ENCODE data around the gene EFHD1. TPM values are rescaled to one million over a fixed set of nuclear protein-coding genes. Genes with fewer than 3 reads are reported as not detected.

EFHD1 gene
- total RNA-seq, 1 donor from 2014 or later, result 0.16 TPM

DNA sequence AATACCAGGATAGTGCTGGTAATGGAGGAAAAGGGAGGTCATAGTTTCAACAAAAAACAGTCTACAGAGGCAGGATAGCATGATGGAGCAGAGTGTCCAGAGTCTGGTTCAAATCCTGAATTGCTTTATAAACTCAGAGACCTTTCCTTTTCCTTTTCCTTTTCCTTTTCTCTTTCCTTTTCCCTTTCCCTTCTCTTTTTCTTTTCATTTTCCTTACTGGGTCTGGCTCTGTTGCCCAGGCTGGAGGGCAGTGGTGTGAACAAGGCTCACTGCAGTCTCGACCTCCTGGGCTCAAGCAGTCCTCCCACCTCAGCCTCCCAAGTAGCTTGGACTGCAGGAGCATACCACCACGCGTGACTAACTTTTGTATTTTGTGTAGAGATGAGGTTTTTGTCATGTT lies 95.4 kb downstream of the EFHD1 start:
- Mint-ChIP-seq H3K4me1 (ENCODE audit: low read depth) (peaks cover 7% of the 10 kb centered on the region), H3K4me3 (ENCODE audit: low read depth) (no peak overlapping the region), H3K36me3 (ENCODE audit: low read depth) (peaks cover 48% of the 10 kb centered on the region), H3K9me3 (no peaks in the 10 kb centered on the region), H3K27ac (no peak overlapping the region), H3K27me3 (ENCODE audit: low read depth) (no peaks in the 10 kb centered on the region)
- intact Hi-C loops (cut with micrococcal nuclease), result no loop called here
- DNase-seq (ENCODE audit: low spot score), result no peak

GRCh38 chr2:232731470-232731869 lies 98.1 kb downstream of the EFHD1 start:
- Mint-ChIP-seq H3K4me1 (ENCODE audit: low read depth) (peaks cover 7% of the 10 kb centered on the region), H3K27me3 (ENCODE audit: low read depth) (no peaks in the 10 kb centered on the region)

More at GRCh38 chr2:232731470-232731869, 98.1 kb downstream of the EFHD1 start:
- H3K27ac Mint-ChIP-seq, result no peak overlapping the region
- H3K36me3 Mint-ChIP-seq (ENCODE audit: low read depth), result peaks cover 44% of the 10 kb centered on the region
- intact Hi-C loops (cut with micrococcal nuclease), result no loop called here
- no peak for DNase-seq (ENCODE audit: low spot score)
- H3K4me3 Mint-ChIP-seq (ENCODE audit: low read depth), result no peak overlapping the region
- H3K9me3 Mint-ChIP-seq, result no peaks in the 10 kb centered on the region

Other genes starting within 250 kb of the EFHD1 start
- not detected in 2 replicates for gene ALPG, start 226.8 kb upstream of the EFHD1 start, total RNA-seq
- gene ALPI, start 177.5 kb upstream of the EFHD1 start, total RNA-seq, result not detected in 2 replicates
- gene ECEL1, start 145.8 kb upstream of the EFHD1 start, total RNA-seq, result 0.50 and 0.78 TPM in 2 replicates
- not detected in 2 replicates for gene PRSS56, start 113.2 kb upstream of the EFHD1 start, total RNA-seq
- not detected in 2 replicates for gene CHRND, start 107.4 kb upstream of the EFHD1 start, total RNA-seq
- gene CHRNG, start 93.9 kb upstream of the EFHD1 start, total RNA-seq, result not detected in 2 replicates
- 7.4 and 9.1 TPM in 2 replicates for gene TIGD1, start 83.0 kb upstream of the EFHD1 start, total RNA-seq
- 85.0 and 88.4 TPM in 2 replicates for gene EIF4E2, start 82.9 kb upstream of the EFHD1 start, total RNA-seq
- gene GIGYF2, start 63.7 kb downstream of the EFHD1 start, total RNA-seq, result 63.7 and 64.7 TPM in 2 replicates
- gene KCNJ13, start 143.0 kb downstream of the EFHD1 start, total RNA-seq, result not detected in 2 replicates
- gene SNORC, start 236.7 kb downstream of the EFHD1 start, total RNA-seq, result 1.9 and 3.2 TPM in 2 replicates